Right lobe of liver (tissue), 4 donors: ENCODE data around the gene SNX11.

Experiments
- CTCF ChIP-seq, 4 donors: fragments of 200-600 bp in 3 of 4; fragments of 450-650 bp in 1 of 4; IDR thresholded peaks; one replicate each; pipeline versions ENCODE4 v1.5.1 to v1.8.0; 2016 to 2022; ENCODE audit warnings: antibody characterized with exemption in 4 of 4, mild to moderate bottlenecking in 2 of 4
- POLR2A ChIP-seq: fragments of 450-650 bp; IDR thresholded peaks from one replicate; pipeline ENCODE4 v1.6.1; 2017; ENCODE audit warnings: antibody characterized with exemption, mild to moderate bottlenecking
- donor health status: DM: no; HTN: no; CAD: no.
- donor health status: DM: no; HTN: no; CAD: no.
- donor health status: DM: no; HTN: yes; CAD: no.

- TF ChIP-seq CTCF (IDR thresholded peaks at IDR 0.05): no peak
- no peak for TF ChIP-seq POLR2A
Measured at GRCh38 chr17:48095611-48096010, 12.0 kb upstream of the SNX11 start.
